IPS DF 19.7 (cell line): ENCODE results near the gene RNF145.

Source experiments
- DNase-seq: peaks from one replicate; pipeline ENCODE4 v3.0.0-alpha.2; 2013; ENCODE audit warnings: low read depth, low spot score

The RNF145 gene

GRCh38 chr5:159218595-159219023, 9.3 kb upstream of the RNF145 start:
- no peak for DNase-seq

- DNase-seq: no peak
These were observed 7.9 kb upstream of the RNF145 start for GRCh38 chr5:159217236-159217635.

- DNase-seq: no peak
These were observed 7.1 kb upstream of the RNF145 start for GRCh38 chr5:159216454-159216853.

- no peak for DNase-seq
These were observed 6.5 kb upstream of the RNF145 start for GRCh38 chr5:159215886-159216285.

DNA sequence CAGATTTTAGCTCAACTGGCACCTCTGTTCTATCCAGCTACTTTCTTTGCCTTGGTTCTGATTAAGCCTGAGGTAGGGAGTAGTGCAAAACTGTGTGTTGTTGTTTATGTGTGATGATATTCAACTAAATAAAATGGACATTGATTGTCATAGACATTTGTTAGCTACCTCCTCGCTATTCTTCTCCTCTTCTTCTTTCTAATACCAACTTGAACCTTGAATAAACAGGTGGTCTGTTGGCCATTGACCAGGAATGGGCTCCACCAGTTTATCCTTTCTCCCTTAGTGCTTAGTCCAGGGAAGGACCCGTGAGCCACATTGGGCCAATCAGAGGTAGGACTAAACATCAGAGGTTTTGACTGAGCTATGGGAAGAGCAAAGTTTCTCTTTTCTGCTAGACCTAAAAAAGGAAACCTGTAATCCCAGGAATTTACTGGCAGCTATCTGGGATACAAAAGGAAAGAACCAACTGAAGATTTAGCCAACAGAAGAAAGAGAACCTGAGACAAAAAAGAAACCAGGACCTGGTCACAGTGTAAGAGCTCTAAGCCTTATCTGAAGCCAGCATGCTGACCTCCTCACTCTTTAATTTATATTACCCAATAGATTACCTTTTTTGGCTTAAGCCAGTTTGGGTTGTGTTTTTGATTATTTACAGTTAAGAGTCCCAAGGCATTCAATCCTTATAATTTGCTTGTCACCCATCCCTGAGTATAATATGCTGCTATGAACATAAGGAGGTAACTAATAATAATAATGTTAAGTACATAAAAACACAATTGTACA, 5.3 kb upstream of the RNF145 start:
- DNase-seq: no peak

DNA sequence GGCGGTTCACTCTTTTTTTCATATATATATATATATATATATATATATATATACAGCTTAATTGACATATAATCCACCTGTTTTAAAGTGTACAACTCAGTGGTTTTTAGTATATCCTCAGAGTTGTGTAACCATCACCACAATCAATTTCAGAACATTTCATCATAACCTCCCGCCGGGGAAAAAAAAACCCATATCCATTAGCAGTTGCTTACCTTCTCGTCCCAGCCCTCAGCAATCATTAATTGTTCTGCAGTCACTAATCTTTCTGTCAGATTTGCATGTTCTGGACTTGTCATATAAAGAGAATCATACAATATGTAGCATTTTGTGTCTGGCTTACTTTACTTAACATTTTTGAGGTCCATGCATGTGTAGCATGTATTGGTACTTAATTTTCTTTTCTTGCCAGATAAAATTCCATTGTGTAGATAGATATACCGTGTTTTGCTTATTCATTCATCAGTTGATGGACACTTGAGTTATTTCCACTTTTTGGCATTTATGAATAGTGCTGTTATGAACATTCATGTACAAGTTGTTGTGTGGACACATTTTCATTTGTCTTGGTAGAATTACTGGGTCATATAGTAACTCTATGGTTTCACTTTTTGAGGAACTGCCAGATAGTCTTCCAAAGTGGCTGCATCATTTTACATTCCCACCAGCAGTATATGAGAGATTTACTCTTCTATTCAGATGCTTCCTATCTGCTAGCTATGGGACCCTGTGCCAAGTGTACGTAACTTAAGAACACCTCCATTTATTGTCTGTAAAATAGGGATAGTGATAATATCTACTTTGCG, 3.5 kb upstream of the RNF145 start:
- no peak for DNase-seq

GRCh38 chr5:159211729-159212174, 2.4 kb upstream of the RNF145 start:
- no peak for DNase-seq

- DNase-seq: no peak
These were observed 1.5 kb upstream of the RNF145 start for GRCh38 chr5:159210846-159211245.

DNA sequence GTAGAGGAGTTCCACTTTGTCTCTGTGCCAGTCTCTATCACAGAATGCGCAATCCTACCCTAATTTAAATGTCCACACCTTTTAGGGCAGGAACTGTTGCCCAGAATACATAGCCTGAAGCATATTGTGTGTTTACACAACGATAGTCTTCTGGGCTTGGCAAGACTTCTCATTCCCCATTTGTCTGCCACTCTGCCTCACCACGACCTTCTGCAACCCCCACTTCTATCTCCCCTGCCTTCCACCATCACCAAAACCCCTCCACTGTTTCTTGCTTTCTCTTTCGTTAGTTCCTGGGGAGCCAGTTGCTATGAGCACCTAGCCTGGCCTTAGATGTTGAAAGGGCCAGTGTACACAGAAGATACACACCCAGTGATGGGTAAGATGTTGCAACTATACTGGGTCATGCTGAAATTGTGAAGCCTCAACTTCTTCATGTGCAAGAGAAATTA, 883 bp upstream of the RNF145 start:
- no peak for DNase-seq

GRCh38 chr5:159208514-159209437, 577 bp downstream of the RNF145 start:
- DNase-seq: no peak

GRCh38 chr5:159207686-159208513, 1.5 kb downstream of the RNF145 start:
- DNase-seq: no peak

GRCh38 chr5:159207222-159207685, 2.1 kb downstream of the RNF145 start:
- DNase-seq: no peak

GRCh38 chr5:159206818-159207217, 2.5 kb downstream of the RNF145 start:
- DNase-seq: no peak

- no peak for DNase-seq
These were observed 3.0 kb downstream of the RNF145 start for GRCh38 chr5:159206368-159206767.

- DNase-seq: no peak
These were observed 6.0 kb downstream of the RNF145 start for GRCh38 chr5:159203351-159203750.

DNA sequence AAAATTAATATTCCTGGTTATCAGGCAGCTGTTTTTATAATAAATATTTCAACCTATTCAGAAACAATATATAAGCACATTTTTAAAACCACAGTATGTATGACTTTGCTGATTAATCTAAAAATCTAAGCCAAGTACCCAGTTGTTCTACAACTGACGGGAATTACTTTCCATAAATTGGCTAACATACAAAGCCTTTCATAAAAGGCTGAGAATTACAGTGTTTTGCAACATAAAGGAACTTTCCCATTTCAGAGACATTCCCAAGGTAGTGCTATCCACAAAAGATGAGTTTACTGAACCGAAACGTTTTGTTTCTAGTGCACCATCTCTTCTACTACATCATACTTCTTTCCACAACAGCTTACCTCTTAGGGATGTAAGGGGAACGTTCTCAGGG, 7.2 kb downstream of the RNF145 start:
- DNase-seq: no peak

- DNase-seq: no peak
These were observed 9.6 kb downstream of the RNF145 start for GRCh38 chr5:159199780-159200179.

GRCh38 chr5:159199225-159199624, 10.1 kb downstream of the RNF145 start:
- no peak for DNase-seq

DNA sequence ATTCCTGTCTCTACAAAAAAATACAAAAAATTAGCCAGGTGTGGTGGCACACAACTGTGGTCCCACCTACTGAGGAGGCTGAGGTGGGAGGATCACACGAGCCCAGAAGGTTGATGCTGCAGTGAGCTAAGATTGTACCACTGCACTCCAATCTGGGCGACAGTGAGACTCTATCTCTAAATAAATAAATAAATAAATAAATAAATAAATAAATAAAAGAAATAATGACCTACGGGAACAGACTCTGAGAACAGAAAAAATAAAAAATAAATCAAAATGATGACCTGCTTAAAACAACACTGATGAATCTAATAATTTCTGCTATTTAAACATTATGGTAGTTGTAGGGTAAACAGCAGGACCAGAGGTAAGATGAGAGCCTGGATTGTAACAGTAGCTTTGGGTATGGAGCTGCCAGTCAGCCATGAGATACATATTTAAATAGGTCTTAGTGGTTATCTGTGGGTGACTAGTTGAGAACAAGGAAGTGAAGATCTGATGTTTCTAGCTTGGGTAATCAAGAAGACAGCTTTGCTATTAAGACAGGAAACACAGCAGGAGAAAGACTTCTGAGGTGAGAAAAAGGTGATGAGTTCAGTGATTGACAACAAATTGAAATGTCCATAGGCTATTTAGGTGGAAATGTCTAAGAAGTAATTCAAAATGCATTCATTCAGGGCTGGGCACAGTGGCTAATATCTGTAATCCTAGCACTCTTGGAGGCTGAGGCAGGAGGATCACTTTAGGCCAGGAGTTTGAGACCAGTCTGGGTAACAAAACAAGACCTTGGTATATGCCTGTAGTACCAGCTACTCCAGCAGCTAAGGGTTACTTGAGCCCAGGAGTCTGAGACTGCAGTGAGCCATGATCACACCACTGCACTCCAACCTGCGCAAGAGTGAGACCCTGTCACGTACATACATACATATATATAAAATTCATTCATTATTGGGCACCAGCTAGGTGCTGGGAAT, 11.0 kb downstream of the RNF145 start:
- DNase-seq: no peak
